GM21619 (cell line): Measurements from ENCODE around the gene EMX1.

Experiments
- ATAC-seq: cut with Tn5 transposase; IDR thresholded peaks from one replicate; pipeline ENCODE4 v1.9.1; 2021; ENCODE audit not compliant: unreplicated experiment

The EMX1 gene

GRCh38 chr2:72924353-72925240 lies 7.3 kb downstream of the EMX1 start:
- peak; percentile 55 for ATAC-seq

GRCh38 chr2:72925328-72925943 lies 8.1 kb downstream of the EMX1 start:
- no peak for ATAC-seq

GRCh38 chr2:72926368-72926767 lies 9.0 kb downstream of the EMX1 start:
- ATAC-seq, result no peak

GRCh38 chr2:72926811-72927465 lies 9.6 kb downstream of the EMX1 start:
- no peak for ATAC-seq

- ATAC-seq, result no peak
Measured at GRCh38 chr2:72927619-72928550, 10.6 kb downstream of the EMX1 start.

- ATAC-seq, result no peak
Measured at GRCh38 chr2:72929010-72929409, 11.7 kb downstream of the EMX1 start.

GRCh38 chr2:72931280-72931910 lies 14.1 kb downstream of the EMX1 start:
- no peak for ATAC-seq

- no peak for ATAC-seq
Measured at GRCh38 chr2:72932045-72932740, 14.9 kb downstream of the EMX1 start.

- no peak for ATAC-seq
Measured at GRCh38 chr2:72932805-72933204, 15.5 kb downstream of the EMX1 start.

GRCh38 chr2:72933207-72933606 lies 15.9 kb downstream of the EMX1 start:
- no peak for ATAC-seq

GRCh38 chr2:72933646-72934151 lies 16.4 kb downstream of the EMX1 start:
- no peak for ATAC-seq

- ATAC-seq, result peak; percentile 66
Measured at GRCh38 chr2:72934683-72935610, 17.6 kb downstream of the EMX1 start.

- no peak for ATAC-seq
Measured at GRCh38 chr2:72935611-72935957, 18.3 kb downstream of the EMX1 start.

- no peak for ATAC-seq
Measured at GRCh38 chr2:72936660-72937355, 19.5 kb downstream of the EMX1 start.

GRCh38 chr2:72937356-72937669 lies 20.0 kb downstream of the EMX1 start:
- no peak for ATAC-seq

GRCh38 chr2:72938455-72938854 lies 21.1 kb downstream of the EMX1 start:
- no peak for ATAC-seq

- no peak for ATAC-seq
Measured at GRCh38 chr2:72940361-72940760, 23.0 kb downstream of the EMX1 start.

- ATAC-seq, result no peak
Measured at GRCh38 chr2:72940786-72941185, 23.5 kb downstream of the EMX1 start.
